OCI-LY7 (cell line): Measurements from ENCODE around the gene FUCA1.

Experiments
- EZH2phosphoT487 ChIP-seq: fragments of 200-600 bp; sonication (generic); IDR thresholded peaks from 2 replicates; pipeline ENCODE4 v1.6.1; 2018; ENCODE audit warnings: low read depth, borderline replicate concordance, mild to moderate bottlenecking, mixed run types, antibody characterized with exemption, low read length, moderate library complexity, mixed read lengths
- TF ChIP-seq, protein P1 (sequence below): fragments of 200-600 bp; sonication (generic); conservative IDR thresholded peaks from 2 replicates; pipeline ENCODE4 v1.5.1; 2014; ENCODE audit warnings: mild to moderate bottlenecking, antibody characterized with exemption, low read length, moderate library complexity, mixed read lengths

DNA sequence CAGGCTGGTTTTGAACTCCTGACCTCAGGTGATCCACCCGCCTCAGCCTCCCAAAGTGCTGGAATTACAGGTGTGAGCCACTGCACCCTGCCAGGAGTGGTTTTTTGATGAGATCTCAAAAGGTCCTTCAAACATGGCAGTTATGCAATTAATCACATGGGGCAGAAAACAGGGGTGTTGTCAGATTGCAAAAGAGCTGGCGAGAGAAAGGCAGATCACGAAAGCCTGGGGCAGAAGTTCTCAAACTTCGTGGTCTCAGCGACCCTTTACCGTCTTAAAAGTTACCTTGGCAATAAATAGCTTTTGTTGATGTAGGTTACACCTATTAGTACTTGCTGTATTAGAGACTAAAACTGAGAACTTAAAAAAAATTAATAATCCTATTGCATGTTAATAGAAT is 29.0 kb upstream of the FUCA1 start:
- TF ChIP-seq, protein P1, sequence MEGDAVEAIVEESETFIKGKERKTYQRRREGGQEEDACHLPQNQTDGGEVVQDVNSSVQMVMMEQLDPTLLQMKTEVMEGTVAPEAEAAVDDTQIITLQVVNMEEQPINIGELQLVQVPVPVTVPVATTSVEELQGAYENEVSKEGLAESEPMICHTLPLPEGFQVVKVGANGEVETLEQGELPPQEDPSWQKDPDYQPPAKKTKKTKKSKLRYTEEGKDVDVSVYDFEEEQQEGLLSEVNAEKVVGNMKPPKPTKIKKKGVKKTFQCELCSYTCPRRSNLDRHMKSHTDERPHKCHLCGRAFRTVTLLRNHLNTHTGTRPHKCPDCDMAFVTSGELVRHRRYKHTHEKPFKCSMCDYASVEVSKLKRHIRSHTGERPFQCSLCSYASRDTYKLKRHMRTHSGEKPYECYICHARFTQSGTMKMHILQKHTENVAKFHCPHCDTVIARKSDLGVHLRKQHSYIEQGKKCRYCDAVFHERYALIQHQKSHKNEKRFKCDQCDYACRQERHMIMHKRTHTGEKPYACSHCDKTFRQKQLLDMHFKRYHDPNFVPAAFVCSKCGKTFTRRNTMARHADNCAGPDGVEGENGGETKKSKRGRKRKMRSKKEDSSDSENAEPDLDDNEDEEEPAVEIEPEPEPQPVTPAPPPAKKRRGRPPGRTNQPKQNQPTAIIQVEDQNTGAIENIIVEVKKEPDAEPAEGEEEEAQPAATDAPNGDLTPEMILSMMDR = no peak
- TF ChIP-seq EZH2phosphoT487 = no peak
